Activated gamma-delta T cell treated with anti-CD3 and anti-CD28 coated beads, Interleukin-2, amount 50 U/mL, for 16 hours (primary cell): Measurements from ENCODE around the gene WDR53.
A peak's percentile ranks its signal among the peaks of the same experiment; 100 is the strongest.
"Not testable (repeated sequence)": the region's sequence is repeated elsewhere in the genome, so short reads cannot be mapped to it uniquely, and the experiment has no call there.

ENCODE experiments used
- DNase-seq: peaks from one replicate; pipeline ENCODE4 v3.0.0-alpha.2; 2020; ENCODE audit warnings: low read depth

The WDR53 gene

GRCh38 chr3:196558476-196558875 lies 9.9 kb downstream of the WDR53 start:
- DNase-seq, result no peak

GRCh38 chr3:196557236-196557635 lies 11.1 kb downstream of the WDR53 start:
- no peak for DNase-seq

GRCh38 chr3:196555295-196555694 lies 13.1 kb downstream of the WDR53 start:
- no peak for DNase-seq

GRCh38 chr3:196554205-196554604 lies 14.1 kb downstream of the WDR53 start:
- no peak for DNase-seq

- DNase-seq, result no peak
Measured at GRCh38 chr3:196553551-196553950, 14.8 kb downstream of the WDR53 start.

GRCh38 chr3:196552253-196552652 lies 16.1 kb downstream of the WDR53 start:
- DNase-seq, result no peak

- DNase-seq, result not testable (repeated sequence)
Measured at GRCh38 chr3:196550172-196550571, 18.2 kb downstream of the WDR53 start.

GRCh38 chr3:196549312-196549711 lies 19.0 kb downstream of the WDR53 start:
- DNase-seq, result not testable (repeated sequence)

GRCh38 chr3:196547067-196547466 lies 21.3 kb downstream of the WDR53 start:
- no peak for DNase-seq

GRCh38 chr3:196546537-196546936 lies 21.8 kb downstream of the WDR53 start:
- no peak for DNase-seq

GRCh38 chr3:196544491-196544992 lies 23.8 kb downstream of the WDR53 start:
- DNase-seq, result no peak

GRCh38 chr3:196541684-196542445 lies 26.5 kb downstream of the WDR53 start:
- DNase-seq, result no peak

- peak; percentile 44 for DNase-seq
Measured at GRCh38 chr3:196537319-196537984, 30.9 kb downstream of the WDR53 start.

- DNase-seq, result no peak
Measured at GRCh38 chr3:196533260-196533681, 35.1 kb downstream of the WDR53 start.

GRCh38 chr3:196531418-196531817 lies 36.9 kb downstream of the WDR53 start:
- DNase-seq, result no peak

- peak; percentile 68 for DNase-seq
Measured at GRCh38 chr3:196528639-196529233, 39.6 kb downstream of the WDR53 start.

GRCh38 chr3:196525141-196525540 lies 43.2 kb downstream of the WDR53 start:
- DNase-seq, result no peak

GRCh38 chr3:196524527-196524926 lies 43.8 kb downstream of the WDR53 start:
- no peak for DNase-seq

- DNase-seq, result no peak
Measured at GRCh38 chr3:196523841-196524240, 44.5 kb downstream of the WDR53 start.

GRCh38 chr3:196521291-196521690 lies 47.1 kb downstream of the WDR53 start:
- DNase-seq, result not testable (repeated sequence)

- DNase-seq, result no peak
Measured at GRCh38 chr3:196519718-196520082, 48.7 kb downstream of the WDR53 start.

GRCh38 chr3:196518966-196519717 lies 49.2 kb downstream of the WDR53 start:
- DNase-seq, result peak; percentile 29
